NCI-H2227 (cell line): ENCODE results near the gene GREB1.
"Not testable (repeated sequence)": the region's sequence is repeated elsewhere in the genome, so short reads cannot be mapped to it uniquely, and the experiment has no call there.

Experiments used
- DNase-seq: peaks from one replicate; lab custom pipeline; 2025; ENCODE audit not compliant: unreplicated experiment; lab: John Stamatoyannopoulos, UW

GREB1 gene

DNA sequence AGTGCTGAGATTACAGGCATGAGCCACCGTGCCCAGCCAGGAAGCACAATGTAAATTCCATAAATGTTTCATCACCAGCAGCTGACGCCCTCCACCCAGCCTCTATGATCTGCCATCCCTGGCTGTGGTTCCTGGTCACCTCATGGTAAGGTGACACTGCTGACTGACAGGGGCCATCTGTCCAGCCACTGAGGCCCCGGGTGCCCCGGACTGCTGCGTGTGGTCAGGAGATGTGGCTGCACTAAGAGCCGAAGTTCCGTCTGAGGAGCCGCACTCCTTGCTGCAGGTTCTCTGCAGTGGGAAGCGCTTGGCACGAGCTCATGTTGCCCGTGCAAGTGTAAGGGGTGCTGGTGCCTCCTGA, 125.2 kb downstream of the GREB1 start:
- no peak for DNase-seq

DNA sequence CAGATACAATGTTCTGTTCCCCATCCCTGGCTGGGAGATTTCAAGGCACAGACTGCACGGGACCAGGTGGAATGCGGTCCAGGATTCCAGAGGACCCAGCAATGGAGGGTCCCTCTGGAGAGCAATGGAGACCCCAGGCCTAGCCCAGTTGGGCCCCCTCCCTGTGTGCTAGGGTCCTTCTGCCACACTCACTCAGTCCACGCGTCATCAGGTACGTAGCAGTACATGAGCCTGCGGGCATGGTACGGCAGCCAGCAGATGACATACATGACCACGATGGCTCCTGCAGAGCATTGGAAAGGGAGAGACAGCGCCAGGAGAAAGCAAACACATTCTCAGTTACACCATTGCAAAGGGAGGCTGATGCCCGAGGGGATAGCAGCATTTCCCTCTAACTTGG, 126.0 kb downstream of the GREB1 start:
- DNase-seq, result no peak

DNA sequence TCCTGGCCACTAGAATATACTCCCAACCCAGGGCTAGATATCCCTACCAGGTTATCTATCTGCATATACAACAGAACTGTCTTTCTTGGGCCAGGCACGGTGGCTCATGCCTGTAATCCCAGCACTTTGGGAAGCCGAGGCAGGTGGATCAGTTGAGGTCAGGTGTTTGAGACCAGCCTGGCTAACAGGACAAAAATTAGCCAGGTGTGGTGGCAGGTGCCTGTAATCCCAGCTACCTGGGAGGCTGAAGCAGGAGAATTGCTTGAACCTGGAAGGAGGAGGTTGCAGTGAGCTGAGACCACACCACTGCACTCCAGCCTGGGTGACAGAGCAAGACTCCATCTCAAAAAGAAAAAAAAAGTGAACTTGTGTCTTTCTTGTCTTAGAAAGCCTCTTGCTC, 126.6 kb downstream of the GREB1 start:
- not testable (repeated sequence) for DNase-seq

DNA sequence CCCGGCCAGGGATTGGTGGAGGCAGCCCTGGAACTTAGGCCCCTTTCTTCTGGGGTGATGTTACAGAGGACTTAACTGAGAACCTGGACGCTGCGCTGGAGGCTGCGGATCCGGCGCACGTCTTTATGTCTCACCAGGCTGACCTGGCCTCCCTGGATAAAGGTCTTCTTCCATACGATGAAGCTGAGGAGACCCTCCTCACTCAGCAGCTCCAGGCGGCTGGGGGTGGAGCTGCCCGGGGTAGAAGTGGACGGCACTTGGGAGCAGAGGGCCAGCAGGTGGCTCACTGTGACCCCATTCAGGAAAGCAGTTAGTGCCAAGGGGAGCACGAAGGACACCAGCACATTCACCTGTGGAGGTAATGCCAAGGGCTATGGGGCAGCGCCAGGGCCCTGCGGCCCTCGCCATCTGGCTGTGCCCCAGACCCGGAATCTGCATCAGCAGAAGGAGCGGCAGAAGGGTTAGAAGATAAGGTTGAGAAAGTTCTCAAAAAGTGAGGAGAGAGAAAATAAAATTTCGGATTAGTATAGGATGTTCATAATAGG, 128.1 kb downstream of the GREB1 start:
- no peak for DNase-seq

DNA sequence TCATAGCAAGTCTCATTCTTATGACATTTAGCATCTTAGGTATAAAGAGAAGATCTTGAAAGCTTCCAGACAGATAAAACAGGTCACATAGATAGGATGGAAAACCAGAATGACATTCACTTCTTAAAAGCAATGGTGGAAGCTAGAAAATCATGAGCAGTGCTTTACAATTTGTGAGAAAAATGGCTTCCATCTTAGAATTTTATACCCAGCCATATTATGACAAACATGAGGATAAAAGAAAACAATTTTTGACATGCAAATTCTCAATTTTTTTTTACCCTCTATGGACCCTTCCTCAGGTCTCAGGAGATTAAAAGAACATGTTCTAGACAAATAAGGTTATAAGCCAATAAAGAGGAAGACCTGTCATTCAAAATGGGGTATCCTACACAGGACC, 129.0 kb downstream of the GREB1 start:
- DNase-seq, result no peak

DNA sequence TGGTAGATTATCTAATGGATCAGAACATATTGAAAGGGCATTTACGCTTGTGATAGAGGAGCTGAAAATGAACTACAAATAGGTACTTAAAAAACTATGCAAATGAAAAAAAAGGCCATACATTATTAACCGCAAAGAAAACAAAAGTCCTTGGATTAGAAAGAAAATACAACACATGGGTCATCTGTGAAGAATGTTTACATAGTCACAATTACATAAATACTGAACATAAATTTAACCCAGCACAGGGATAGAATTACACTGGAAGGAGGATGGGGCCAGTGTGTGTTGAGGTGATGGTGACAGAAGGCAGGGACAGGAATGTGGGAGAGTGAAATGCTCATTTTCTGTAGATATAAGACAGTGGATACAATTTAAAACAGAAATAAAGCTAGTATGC, 129.6 kb downstream of the GREB1 start:
- DNase-seq, result no peak

DNA sequence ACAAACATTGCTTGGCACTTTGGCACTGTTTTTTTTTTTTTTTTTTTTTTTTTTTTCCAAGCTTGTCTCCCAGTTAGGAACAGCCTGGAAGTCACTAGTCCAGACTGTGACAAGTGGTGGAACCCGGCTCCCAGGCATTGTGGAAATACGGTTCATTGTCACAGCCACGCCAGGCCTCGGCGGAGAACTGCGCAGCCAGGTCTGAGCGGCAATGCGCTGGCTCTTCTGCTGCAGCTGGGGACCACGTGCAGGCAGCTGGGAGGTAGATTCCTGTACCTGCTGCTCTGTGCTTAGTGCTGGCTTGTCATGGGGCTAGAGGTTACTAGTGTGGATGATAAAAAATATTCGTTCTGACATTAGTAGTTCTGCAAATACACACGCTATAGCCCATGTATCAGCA, 131.2 kb downstream of the GREB1 start:
- no peak for DNase-seq

DNA sequence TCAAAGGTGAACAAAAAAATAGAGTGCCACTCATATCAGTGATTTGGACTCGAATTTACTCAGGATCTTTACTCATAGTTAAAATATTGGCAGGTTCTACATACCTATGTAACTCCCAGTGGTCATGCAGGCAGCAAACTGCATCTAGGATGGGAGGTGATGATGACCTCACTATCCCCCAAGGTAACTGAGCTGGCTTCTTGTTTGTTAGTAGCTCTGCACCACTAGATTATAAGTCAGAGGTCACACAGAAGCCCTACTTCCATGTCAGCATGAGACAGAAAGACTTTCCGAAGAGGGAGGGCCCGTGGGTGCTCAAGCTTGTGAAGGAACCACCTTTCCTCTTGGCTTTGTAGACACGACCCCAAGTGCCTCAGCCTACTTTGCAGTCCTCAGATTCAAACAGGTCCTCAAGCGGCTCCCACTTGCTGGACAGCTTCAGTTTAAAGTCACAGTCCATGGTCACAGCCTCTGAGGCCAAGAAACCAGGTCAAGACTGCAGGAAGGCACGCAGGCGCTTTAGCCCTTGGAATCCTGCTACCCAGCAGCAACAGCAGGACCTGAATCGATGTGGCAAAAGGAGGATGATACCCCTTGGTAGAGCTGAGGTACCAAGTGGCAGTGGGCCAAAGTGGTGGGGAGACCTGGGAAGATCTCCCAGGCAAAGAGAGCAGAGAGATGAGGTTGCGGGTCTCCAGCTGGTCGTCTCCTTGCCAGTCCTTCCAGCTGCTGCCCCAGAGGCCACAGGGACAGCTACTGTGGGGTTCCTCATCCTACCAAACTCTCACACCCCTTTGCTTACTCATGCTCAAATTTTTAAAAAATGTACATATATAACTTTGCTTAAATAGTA, 131.9 kb downstream of the GREB1 start:
- DNase-seq, result no peak

DNA sequence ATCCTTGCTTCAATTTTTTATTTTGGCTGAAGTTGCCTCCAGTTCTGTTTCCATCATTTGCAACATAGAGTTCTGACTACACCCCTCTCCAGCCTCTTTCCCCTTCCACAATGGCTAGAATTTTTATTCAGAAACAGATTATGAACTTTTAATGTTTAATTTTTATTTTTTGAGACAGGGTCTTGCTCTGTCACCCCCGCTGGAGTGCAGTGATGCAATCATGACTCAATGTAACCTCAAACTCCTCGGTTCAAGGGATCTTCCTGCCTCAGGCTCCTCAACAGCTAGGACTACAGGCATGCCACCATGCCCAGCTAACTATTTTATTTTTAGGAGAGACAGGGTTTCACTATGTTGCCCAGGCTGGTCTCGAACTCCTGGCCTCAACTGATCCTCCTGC, 133.3 kb downstream of the GREB1 start:
- no peak for DNase-seq

DNA sequence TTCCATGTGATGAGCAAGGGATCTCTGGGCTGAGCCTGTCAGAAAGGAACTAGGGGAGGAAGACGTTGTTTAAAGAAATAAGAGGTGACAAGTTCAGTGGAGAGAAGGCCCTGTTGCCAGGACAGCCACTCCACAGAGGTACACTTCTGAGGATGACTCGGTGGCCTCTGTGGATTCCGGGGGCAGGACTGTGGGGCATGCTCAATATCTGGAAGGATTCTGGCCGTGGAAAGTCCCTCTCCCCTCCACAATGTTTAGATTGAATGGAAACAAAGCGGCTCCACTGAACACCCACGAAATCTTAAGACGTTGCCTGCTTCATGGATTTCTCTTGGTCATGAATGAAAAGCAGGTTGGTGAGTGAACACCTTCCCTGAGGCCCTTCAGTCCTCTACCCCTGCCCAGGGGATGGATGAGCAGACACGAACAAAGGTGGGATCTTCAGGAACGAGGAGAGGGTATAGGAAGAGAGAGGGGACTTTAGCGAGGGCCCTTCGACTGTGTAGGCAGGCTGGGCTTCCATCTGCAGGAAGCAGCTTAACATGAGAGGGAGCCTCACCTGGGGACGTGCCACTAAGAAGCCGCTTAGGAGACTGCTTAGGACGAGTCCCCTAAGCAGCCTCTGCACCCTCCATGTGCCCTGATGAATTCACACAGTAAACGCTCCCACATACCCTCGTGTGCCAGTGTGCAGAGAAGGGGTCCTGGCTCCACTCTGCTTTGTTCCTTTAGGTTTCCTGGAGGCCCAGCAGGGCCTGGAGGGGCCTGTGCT, 134.2 kb downstream of the GREB1 start:
- no peak for DNase-seq

DNA sequence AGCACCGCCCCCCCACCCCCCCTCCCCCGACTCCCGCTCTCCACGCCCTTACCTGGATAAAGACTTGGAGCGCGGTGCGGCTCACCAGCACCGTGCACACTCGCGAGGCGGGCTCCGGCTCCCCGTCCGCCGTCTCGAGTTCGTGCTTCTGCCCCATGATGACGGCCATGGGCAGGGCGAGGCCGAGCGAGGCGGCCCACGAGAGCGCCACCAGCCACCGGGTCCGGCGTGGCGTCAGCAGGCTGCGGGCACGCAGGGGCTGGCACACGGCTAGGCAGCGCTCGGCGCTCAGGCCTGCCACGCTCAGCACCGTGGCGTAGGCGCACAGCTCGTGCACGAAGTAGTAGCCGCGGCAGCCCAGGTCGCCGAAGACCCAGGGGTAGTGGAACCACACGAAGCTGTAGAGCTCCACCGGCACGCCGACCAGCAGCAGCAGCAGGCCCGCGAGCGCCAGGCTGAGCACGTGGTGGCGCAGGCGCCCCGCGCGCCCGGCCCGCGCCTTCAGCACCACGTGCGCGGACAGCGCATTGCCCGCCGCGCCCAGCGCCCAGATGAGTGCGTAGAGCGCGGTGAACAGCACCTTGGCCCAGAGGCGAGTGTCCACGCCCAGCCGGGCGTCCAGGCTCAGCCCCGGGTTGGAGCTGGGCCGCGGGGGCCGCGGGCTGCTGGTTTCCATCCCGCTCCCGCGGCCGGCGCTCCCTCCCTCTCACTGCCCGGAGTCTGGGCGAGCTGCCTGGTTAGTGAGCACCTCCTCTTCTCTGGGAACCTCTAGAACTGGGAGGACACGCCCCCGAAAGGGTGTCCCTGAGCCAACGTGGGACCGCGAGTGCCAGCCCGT, 135.8 kb downstream of the GREB1 start, which contains the start of gene NTSR2:
Gene NTSR2, minus strand, starts transcription at position 742 of the 838 bp plus-strand sequence. Its CDS starts 66 bp downstream, at position 676.
- no peak for DNase-seq

DNA sequence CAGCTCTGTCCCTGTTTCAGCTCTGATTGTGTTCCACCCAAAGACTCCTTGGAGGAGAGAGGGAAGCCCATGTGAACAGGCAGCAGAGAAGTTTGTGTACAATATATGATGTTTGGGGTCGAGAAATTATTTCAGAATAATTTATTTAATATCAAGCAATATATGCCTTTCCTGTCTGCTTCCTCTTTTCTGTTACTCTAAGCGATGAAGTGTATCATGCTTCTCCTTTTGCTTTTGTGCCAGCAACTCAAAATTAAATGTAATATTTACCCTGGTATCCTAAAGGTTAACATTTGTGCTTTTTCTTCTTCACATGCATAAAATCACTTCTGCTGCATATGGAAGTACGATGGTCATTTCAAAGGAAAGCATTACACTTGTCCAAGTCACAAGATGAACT, 138.6 kb downstream of the GREB1 start:
- DNase-seq, result no peak

DNA sequence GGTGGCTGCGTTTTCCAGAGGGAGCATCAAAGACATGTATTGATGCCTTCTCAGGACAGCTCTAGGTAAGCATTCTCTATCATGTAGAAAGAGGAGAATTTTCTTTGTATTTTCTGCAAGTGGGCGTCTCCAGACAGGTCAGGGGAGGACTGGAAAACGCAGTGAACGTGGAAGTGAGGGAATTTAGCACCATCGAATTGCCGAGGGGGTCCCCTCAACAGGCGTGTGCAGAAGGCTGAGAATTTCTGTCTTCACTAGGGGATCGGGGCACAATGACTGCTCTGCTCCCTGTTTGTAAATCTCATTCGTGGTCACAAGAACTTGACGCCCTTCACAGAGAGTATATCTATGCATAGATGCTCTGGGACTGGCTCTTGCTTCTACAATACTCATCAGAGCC, 141.1 kb downstream of the GREB1 start:
- DNase-seq, result no peak

DNA sequence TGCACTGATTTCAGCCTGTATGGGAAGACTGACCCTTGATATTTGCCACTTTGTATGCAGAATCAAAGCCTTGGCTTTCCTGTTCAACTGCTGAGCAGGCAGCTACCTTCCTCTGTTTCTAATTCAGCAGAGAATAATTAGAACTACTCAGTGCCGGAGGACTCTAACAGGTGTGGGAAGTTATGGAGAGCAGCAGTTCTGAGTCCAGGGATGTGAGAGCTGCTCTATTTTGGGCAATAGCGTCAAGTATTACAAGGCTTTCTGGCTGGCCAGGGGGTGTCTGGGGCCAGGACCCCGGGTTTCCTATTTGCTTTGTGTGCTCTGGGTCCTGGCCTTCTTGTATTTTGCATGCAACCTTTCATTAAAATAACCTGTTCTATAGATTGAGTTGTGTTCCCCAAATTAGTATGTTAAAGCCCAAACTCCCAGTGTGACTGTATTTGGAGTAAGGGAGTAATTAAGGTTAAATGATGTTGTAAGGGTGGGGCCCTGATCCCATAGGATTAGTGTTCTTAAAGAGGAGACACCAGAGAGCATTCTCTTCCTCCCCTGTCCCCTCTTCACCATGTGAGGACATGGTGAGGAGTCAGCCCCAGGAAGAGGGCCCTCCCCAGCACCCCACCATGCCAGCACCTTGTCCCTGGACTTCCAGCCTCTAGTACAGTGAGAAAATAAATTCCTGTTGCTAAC, 141.7 kb downstream of the GREB1 start:
- no peak for DNase-seq

DNA sequence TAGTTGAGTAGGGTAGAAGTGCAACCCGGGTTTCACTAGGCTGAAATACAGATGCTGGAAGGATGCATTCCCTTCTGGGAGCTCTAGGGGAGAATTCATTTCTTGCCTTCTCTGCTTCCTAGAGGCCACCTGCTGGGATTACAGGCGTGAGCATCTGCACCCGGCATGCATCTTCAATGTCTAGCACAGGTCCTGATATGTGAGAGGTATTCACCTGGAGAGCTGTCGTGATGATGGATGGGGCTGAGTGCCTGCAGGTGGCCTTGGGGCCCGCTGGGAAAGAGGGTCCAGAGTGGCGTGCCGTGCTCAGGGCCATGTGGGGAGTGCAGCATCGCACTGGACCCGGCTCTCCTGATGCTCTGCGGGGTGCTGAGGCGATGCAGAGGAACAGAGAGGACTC, 142.8 kb downstream of the GREB1 start:
- no peak for DNase-seq

DNA sequence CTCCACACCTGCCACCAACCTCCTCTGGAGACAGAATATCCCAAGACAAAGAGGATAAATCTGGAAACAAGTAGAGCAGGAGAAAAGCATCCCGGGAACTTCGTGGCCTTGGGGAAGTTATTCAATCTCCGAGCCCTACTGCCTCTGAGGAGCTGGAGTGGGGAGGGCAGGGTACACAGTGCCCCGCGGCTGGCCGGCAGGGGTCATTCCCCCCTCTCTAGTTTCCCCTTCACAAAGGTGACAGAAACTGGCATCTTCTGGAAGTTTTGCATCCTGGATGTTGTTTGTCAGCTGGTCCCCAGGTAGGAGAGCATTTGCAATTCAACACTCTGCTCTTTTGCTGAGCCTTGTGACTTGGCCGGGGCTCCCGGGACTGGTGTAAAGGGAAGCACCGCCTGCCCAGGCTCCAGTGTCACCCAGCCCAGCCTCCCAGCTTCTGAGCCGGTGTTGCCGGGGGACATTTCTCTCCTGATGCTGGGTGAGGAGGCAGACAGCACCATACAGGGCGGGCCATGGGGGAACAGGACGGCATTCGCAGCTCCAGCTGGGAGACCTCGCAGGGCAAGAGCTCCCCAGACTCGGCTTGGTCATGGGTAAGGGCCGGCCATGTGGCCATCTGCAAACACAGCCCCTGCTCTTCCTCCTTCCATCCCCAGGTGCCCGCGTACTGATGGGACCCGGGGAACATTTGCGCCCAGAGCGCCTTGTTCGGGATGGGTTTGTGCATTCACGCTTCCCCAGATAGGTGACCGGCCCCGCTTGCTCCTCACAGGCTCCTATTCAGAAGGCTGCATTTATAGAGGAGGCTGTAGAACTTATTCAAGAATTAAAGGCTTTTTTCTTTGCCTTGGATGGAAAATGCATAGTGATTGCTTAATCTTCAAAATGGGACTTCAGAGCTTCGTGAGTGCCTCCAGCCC, 143.6 kb downstream of the GREB1 start:
- DNase-seq, result no peak

DNA sequence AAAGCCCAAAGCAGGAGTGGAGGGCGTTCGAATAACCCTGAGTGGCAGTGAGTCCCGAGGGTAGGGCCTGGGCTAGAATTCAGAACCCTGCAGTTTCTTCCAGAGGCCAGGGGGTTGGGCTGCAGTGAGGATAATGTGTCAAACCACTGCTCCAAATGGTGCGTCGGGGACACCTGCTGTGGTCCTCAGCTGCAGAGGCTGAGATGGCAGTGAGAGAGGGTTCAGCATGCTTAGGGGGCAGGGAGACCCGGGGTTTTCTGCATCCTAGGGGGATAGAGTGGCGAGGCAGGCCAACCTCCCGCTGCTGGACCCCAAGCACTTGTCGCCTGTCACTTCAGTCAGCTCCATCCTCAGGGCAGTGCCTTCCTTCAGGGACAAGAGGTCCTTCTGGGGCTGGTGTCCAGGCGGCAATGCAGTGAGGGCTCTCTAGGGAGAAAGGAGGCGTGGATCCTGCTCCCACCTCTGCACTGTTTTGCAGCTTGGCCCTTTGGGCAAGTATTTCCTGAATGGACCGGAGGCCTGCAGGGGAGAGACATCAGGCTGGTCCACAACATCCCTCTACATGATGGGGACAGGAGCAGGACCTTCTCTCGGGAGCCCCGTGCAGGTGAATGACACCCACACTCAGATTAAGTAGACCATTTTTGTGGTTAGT, 144.6 kb downstream of the GREB1 start:
- DNase-seq, result no peak

DNA sequence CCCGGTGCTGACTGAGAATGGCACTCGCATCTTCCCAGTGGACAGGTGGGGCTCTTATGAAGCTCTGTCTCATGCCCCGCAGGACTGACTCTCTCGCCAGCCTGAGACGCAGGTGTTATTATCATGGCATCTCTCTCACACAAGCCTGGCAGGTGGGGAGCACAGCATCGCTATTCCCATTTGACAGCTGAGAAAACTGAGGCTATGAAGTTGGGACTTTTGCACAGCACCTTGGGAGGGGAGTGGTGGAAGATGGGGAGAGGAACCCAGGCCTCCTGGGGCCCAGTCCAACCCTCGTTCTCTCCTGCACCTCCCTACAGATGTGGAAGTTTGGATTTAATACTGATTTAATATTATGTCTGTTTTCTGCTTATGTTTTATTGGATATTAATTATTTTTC, 145.2 kb downstream of the GREB1 start:
- no peak for DNase-seq
